HepG2 (cell line): ENCODE measurements around the gene HMGN4. TPM values are rescaled to one million over a fixed set of nuclear protein-coding genes. Genes with fewer than 3 reads are reported as not detected.

Experiments
- FIP1L1 ChIP-seq: fragments of 200-400 bp; formaldehyde crosslinking; IDR thresholded peaks from 2 replicates; pipeline ENCODE4 v1.6.1; 2018; ENCODE audit warnings: low read depth, mild to moderate bottlenecking, low read length, moderate library complexity, borderline replicate concordance; ENCODE audit not compliant: insufficient read depth
- GPN1 ChIP-seq: sonication (generic); formaldehyde crosslinking; IDR thresholded peaks from 2 replicates; pipeline ENCODE4 v1.5.1; 2020; ENCODE audit warnings: missing genetic modification reagents, borderline replicate concordance
- IKZF5 ChIP-seq: IDR thresholded peaks from 2 replicates; pipeline ENCODE4 v1.6.1; 2018; ENCODE audit warnings: missing genetic modification reagents, mild to moderate bottlenecking, missing compliant biosample characterization
- KLF16 ChIP-seq, 2 experiments: sonication (generic) in 1 of 2; formaldehyde crosslinking in 1 of 2; IDR thresholded peaks; 2 replicates each; pipeline versions ENCODE4 v1.6.1 to v1.8.0; 2016 to 2023; ENCODE audit warnings: missing genetic modification reagents in 2 of 2, missing compliant biosample characterization in 1 of 2
- NR2F2 ChIP-seq: IDR thresholded peaks from 2 replicates; pipeline ENCODE4 v1.6.1; 2012; ENCODE audit warnings: low read depth, inconsistent platforms, borderline replicate concordance
- REST ChIP-seq, 2 experiments: IDR thresholded peaks; 2 replicates each; pipeline ENCODE4 v1.6.1; 2011 to 2012; ENCODE audit warnings: low read length in 2 of 2, borderline replicate concordance in 1 of 2, low read depth in 1 of 2, mild to moderate bottlenecking in 1 of 2, moderate library complexity in 1 of 2
- SNAPC2 ChIP-seq: sonication (generic); formaldehyde crosslinking; IDR thresholded peaks from 2 replicates; pipeline ENCODE4 v1.8.1; 2022; ENCODE audit warnings: mild to moderate bottlenecking, missing genetic modification reagents
- ZBTB7B ChIP-seq: sonication (generic); formaldehyde crosslinking; IDR thresholded peaks from 2 replicates; pipeline ENCODE4 v1.4.0; 2020; ENCODE audit warnings: missing genetic modification reagents
- ZBTB8A ChIP-seq: sonication (generic); formaldehyde crosslinking; IDR thresholded peaks from 2 replicates; pipeline ENCODE4 v1.4.0; 2020; ENCODE audit warnings: mild to moderate bottlenecking, low read depth, missing genetic modification reagents, borderline replicate concordance
- ZNF251 ChIP-seq: sonication (generic); formaldehyde crosslinking; IDR thresholded peaks from 2 replicates; pipeline ENCODE4 v1.9.0; 2021; ENCODE audit warnings: mild to moderate bottlenecking, missing genetic modification reagents
- ZNF574 ChIP-seq: sonication (generic); formaldehyde crosslinking; IDR thresholded peaks from 2 replicates; pipeline ENCODE4 v1.4.0; 2020; ENCODE audit warnings: missing genetic modification reagents
- polyA plus RNA-seq, 8 experiments: library from polyadenylated mRNA; depleted of rRNA in 3 of 8; stranded (reverse) in 7 of 8; unstranded in 1 of 8; fragments of >200 nt; fragmentation: Illumina TruSeq in 4 of 8; extraction: Trizol in 4 of 8; gene quantifications; 2 replicates each; pipeline versions ENCODE4 v1.2.1 to v1.2.3, GENCODE V29; 2011 to 2016; ENCODE audit warnings: low read depth in 4 of 8, missing spikeins in 1 of 8, mixed read lengths in 1 of 8; ENCODE audit not compliant: insufficient read depth in 1 of 8
- total RNA-seq, 5 experiments: library from RNA; depleted of rRNA; stranded (reverse); fragments of >200 nt; fragmentation: Illumina TruSeq; extraction: Trizol; gene quantifications; 2 replicates each; pipeline ENCODE4 v1.2.3, GENCODE V29; 2016; ENCODE audit warnings: low read depth in 1 of 5
- TF ChIP-seq, protein P1 (sequence below): sonication (generic); formaldehyde crosslinking; IDR thresholded peaks from 2 replicates; pipeline ENCODE4 v1.4.0; 2020; ENCODE audit warnings: low read depth, mild to moderate bottlenecking, missing genetic modification reagents
- TF ChIP-seq, protein P2 (sequence below): IDR thresholded peaks from 2 replicates; pipeline ENCODE4 v1.6.1; 2018; ENCODE audit warnings: missing genetic modification reagents
- TF ChIP-seq, protein P3 (sequence below): sonication (generic); formaldehyde crosslinking; IDR thresholded peaks from 2 replicates; pipeline ENCODE4 v1.4.0; 2020; ENCODE audit warnings: mild to moderate bottlenecking, low read depth, missing genetic modification reagents

HMGN4 gene
- total and polyA plus RNA-seq, 2 of the 13 experiments (the other 11 are each of a cell fraction or from before 2014, with no cell fraction given): 39.9 to 52.1 TPM

- TF ChIP-seq, protein P1, sequence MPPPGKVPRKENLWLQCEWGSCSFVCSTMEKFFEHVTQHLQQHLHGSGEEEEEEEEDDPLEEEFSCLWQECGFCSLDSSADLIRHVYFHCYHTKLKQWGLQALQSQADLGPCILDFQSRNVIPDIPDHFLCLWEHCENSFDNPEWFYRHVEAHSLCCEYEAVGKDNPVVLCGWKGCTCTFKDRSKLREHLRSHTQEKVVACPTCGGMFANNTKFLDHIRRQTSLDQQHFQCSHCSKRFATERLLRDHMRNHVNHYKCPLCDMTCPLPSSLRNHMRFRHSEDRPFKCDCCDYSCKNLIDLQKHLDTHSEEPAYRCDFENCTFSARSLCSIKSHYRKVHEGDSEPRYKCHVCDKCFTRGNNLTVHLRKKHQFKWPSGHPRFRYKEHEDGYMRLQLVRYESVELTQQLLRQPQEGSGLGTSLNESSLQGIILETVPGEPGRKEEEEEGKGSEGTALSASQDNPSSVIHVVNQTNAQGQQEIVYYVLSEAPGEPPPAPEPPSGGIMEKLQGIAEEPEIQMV (CRISPR knock-in tag): no peak
- TF ChIP-seq KLF16 (CRISPR knock-in tag; IDR thresholded peaks at IDR 0.05) (peak in 1 of 2 experiments; percentile 62; a peak in 1 of 4 replicates), REST (IDR thresholded peaks at IDR 0.05; ENCODE audit: borderline replicate concordance in 1 of 2, low read depth in 1 of 2, low read length in 2 of 2) (peak in 1 of 2 experiments; percentile 16; a peak in 1 of 4 replicates), ZBTB7B (CRISPR knock-in tag) (0 out of 2 replicates have a peak, but pooled peaks have one; percentile 25), ZBTB8A (CRISPR knock-in tag) (peak; percentile 11; the same call in 1 of the 2 replicates), NR2F2 (peak; percentile 22; the same call in 1 of the 2 replicates), IKZF5 (CRISPR knock-in tag) (0 out of 2 replicates have a peak, but pooled peaks have one; percentile 8), FIP1L1 (no peak), ZNF251 (no peak), ZNF574 (CRISPR knock-in tag) (peak; percentile 16; the same call in 1 of the 2 replicates), GPN1 (CRISPR knock-in tag) (no peak), SNAPC2 (CRISPR knock-in tag) (0 out of 2 replicates have a peak, but pooled peaks have one; percentile 5)
- TF ChIP-seq, protein P2, sequence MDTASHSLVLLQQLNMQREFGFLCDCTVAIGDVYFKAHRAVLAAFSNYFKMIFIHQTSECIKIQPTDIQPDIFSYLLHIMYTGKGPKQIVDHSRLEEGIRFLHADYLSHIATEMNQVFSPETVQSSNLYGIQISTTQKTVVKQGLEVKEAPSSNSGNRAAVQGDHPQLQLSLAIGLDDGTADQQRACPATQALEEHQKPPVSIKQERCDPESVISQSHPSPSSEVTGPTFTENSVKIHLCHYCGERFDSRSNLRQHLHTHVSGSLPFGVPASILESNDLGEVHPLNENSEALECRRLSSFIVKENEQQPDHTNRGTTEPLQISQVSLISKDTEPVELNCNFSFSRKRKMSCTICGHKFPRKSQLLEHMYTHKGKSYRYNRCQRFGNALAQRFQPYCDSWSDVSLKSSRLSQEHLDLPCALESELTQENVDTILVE (CRISPR knock-in tag): 0 out of 2 replicates have a peak, but pooled peaks have one; percentile 11
- TF ChIP-seq, protein P3, sequence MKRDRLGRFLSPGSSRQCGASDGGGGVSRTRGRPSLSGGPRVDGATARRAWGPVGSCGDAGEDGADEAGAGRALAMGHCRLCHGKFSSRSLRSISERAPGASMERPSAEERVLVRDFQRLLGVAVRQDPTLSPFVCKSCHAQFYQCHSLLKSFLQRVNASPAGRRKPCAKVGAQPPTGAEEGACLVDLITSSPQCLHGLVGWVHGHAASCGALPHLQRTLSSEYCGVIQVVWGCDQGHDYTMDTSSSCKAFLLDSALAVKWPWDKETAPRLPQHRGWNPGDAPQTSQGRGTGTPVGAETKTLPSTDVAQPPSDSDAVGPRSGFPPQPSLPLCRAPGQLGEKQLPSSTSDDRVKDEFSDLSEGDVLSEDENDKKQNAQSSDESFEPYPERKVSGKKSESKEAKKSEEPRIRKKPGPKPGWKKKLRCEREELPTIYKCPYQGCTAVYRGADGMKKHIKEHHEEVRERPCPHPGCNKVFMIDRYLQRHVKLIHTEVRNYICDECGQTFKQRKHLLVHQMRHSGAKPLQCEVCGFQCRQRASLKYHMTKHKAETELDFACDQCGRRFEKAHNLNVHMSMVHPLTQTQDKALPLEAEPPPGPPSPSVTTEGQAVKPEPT (CRISPR knock-in tag): no peak
Measured at GRCh38 chr6:26554697-26555504, 16.7 kb downstream of the HMGN4 start (continued).
